GM18951 (cell line): ENCODE measurements around the gene TP53BP1.

Experiments
- POLR2A ChIP-seq: IDR thresholded peaks from 4 replicates; pipeline ENCODE4 v1.6.1; 2011; ENCODE audit warnings: mild to moderate bottlenecking; ENCODE audit not compliant: insufficient read length, insufficient read depth; ENCODE audit errors: extremely low read depth
- in situ Hi-C: fragments of 300-500 bp; cut with MboI; formaldehyde crosslinking; loops from one replicate; pipeline ENCODE4 v1.12.0; 2022; ENCODE audit warnings: low sequenced_read_pairs, mixed read lengths, inconsistent platforms; ENCODE audit not compliant: unreplicated experiment

TP53BP1 gene

DNA sequence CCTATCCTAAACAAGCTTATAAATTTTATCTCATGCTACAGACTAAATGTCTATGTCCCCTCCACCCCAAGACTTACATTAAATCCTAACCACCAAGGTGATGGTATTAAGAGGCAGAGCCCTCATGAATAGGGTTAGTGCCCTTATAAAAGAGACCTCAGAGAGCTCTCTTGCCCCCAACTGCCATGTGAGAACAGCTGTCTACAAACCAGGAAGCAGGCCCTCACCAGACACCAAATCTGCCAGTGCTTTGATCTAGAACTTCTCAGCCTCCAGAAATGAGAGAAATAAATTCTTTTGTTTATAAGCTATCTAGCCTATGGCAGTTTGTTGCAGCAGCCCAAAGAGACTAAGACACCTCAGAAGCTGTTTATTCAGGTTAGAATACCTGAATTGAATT lies 58.5 kb downstream of the TP53BP1 start:
- no peak for TF ChIP-seq POLR2A
- in situ Hi-C loops, result no loop called here

DNA sequence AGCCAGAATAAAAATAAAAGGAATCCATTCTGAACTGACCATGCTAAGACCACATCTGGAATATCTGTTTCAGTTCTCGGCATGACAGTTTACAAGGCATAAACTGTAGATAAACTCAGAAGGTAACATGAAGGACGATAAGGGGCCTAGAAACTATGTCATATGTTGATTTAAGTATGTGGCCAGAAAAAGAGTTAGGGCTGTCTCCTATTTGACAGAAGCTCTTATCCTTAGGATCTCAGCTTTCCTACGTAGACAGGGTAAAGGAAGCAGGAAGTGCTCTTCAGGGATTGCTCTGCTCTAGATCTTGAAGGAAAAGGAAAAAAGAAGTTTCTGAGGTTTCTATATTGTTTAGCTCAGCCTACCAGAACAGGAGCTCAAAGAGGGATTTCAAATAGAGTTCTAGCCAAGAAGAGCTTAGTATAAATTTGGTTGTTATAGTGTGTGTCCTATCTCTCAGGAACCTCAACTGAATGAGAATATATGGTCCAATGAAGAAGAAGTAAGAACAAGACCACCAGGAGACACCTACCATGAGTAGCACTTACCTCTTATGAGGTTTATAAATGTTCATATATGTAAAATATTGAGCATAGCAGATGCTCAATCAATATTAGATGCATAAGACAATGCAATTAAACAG lies 59.2 kb downstream of the TP53BP1 start:
- TF ChIP-seq POLR2A, result no peak
- in situ Hi-C loops, result no loop called here

DNA sequence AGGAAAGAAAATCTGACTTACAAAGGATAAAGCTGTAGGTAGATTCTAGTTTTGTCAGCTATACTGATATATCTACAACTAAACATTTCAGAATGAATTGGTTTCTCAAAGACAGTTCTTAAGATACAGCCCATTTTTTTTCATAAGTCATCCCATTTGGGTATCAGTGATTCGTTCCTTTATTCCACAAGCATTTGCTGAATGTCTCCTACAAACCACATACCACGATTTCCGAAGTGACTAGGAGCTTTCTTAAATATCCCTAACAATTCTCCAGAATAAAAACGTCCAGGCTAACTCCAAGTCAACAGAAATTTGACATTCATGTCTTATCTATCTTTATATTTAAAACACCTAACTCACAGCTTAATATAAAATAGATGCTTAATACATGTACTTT lies 59.8 kb downstream of the TP53BP1 start:
- in situ Hi-C loops, result no loop called here
- no peak for TF ChIP-seq POLR2A

DNA sequence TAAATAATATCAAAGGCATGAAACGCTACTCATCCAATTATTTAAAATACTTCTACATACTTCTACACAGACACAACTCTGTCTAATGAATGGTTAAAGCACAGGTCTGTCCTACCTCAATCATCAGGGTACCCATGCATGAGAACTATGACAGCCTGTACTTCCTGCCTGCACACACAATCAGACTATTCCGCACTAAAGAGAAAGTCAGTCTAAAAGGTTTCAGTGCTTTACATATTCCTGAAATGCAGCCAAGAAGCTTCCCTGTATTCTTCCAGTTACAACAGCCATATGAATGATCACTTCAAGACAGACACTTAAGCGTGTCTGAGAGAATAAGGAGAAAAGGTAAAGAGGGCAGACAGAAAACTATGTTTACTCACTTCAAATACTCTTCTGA lies 63.3 kb downstream of the TP53BP1 start:
- no peak for TF ChIP-seq POLR2A
- in situ Hi-C loops, result no loop called here

DNA sequence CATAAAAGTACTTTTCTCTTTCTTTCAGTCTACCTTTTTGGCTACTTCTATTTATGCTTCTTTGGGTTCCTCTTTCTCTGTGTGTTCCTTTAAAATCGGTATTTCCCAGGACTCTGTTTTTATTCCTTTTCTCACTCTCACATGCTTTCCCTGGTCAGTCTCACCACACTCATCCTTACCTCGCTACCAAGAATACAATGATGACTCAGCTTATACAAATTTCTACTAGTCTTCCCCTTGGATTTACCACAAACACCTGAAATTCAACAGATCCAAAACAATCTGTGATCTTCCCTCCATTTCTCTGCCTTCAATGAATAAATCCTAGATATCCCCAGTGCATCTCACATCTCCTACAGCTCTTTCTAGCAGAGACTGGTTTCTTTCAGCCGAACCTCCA lies 69.2 kb downstream of the TP53BP1 start:
- in situ Hi-C loops, result no loop called here
- TF ChIP-seq POLR2A, result no peak

DNA sequence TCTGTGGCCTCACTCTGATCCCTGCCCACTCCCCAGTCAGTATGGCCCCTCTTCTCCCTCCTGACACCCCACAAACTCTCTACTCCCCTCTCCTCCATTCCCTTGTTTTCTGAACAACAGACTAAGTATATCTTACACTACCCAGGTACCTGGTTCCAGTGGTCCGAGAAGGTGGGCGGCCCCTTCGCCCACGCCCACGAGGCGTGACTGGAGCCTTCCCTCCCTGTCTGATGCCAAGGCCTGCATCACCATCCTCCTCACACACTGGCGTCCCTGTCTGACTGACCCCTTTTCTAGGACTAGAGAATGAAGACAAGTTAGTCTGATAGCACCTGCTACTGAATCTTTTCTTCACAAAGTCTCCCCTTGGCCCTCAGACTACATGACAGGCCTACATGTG lies 72.1 kb downstream of the TP53BP1 start:
- TF ChIP-seq POLR2A, result no peak
- in situ Hi-C loops, result no loop called here

DNA sequence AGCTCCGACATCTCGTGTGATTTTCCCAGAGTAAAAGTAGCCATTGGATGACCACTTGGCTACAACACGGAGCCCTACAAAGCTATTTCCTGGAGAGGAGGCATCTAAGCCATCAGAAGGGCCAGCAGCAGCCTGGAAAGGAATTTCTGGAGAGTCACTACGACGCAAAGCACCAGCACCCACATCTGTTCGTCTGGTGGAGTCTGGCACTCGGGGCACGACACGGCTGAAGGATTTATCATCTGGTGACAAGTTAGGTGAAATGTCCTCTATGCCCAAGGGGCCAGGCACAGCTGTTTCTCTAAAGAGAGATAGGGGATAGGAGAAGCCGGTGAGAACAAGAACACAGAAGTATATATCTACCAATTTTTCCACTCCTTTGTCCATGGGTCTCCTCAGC lies 72.5 kb downstream of the TP53BP1 start:
- TF ChIP-seq POLR2A, result no peak
- in situ Hi-C loops, result no loop called here

DNA sequence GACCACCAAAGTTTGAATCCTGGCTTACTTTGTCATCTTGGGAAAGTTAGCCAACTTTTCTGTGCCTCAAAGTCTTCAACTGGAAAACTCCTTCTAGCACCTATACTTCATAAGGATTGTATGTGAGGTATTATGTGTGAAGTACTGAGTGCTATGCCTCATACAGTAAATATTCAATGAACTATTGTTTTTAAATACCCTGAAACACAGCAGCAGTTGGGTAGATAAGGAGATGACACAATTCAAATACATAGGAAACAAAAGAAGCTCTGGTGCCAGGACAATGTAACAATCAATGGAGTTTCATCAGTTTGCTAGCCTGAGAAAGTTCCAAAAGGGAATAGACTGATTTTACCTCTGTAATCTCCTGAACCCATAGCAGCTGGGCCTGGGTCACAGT lies 78.8 kb downstream of the TP53BP1 start:
- in situ Hi-C loops, result no loop called here
- TF ChIP-seq POLR2A, result no peak

DNA sequence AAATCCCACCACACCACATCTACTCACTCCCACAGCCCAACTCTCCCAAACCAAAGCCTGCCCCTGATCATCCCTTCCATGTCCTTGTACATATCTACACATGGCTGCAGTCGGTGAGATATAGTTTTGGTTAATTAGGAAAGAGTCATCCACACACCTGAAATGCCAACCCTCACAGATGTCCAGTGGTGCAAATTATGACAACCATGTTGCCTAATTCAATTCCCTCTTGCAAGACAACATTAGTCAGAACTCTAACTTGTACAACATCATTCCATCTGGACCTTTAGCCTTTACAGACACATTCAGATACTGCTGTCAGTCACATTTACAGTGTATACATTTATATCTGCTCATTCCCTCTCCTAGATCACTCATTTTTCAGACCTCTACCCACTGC lies 80.9 kb downstream of the TP53BP1 start:
- TF ChIP-seq POLR2A, result no peak
- in situ Hi-C loops, result no loop called here

DNA sequence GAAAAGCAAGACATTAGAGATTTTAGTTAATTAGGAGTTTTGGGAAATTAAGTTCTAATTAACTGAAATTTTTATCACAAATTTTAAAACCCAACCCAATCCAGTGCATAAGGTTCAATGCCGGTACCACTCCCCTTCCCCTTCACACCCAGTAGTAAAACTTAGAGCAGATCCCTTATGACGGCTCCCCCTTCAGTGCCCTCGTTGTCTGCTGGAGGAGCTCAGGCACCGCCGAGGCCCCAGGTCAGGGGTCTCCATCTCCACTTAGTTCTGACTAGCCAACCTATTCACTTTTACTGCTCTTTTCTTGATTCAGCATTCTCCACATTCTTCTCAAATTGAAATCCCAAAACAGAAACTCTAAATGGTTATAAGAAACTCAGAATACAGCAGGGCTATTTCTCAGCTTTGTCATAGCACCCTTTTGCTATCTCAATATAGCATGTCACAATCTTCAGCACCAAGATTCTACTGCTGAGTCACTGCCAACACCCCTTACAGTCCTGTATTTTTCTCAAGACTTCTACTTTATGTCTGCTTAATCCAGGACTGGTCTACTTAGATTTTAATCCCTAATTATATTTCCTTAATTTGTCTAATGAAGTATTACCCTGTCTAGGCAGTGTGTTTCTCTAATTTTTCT lies 82.3 kb downstream of the TP53BP1 start:
- TF ChIP-seq POLR2A, result no peak
- in situ Hi-C loops, result no loop called here

DNA sequence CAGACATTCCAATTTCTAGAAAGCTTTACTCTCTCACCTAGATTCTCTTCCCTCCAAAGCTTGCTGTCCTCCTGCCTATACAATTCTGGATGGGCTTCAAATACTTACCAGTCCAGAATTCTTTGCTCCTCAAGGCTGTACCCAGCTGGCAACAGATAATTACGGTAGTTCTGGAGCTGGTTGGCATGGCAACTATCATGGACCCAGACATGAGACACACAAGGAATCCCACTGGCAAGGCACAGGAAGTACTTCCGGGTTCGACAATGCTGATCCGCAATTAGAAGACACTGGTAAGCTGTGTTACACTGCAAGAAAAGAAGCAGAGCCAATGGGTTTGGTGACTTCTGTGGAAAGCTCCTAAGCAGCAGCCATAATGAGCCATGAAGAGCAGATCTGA lies 84.2 kb downstream of the TP53BP1 start:
- TF ChIP-seq POLR2A, result no peak
- in situ Hi-C loops, result no loop called here

DNA sequence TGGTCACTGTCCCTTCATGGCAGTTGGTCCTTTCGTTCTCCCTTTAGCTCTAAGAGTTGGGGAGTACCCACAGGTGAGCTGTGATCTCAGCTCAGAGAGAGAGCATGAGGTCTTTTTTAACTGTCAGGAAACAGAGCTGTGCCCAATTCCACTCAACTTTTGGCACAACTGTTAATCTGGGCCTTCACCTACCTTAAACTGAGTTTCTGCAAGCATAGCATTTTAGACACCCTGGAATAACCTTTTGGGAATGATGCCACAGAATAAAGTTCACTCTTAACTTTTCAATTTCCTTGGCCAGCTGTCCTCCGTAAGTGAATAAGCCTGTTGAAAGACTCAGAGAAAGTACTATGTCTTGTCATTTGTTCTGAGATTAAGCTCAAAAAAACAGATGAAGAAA lies 86.1 kb downstream of the TP53BP1 start:
- TF ChIP-seq POLR2A, result no peak
- in situ Hi-C loops, result no loop called here

DNA sequence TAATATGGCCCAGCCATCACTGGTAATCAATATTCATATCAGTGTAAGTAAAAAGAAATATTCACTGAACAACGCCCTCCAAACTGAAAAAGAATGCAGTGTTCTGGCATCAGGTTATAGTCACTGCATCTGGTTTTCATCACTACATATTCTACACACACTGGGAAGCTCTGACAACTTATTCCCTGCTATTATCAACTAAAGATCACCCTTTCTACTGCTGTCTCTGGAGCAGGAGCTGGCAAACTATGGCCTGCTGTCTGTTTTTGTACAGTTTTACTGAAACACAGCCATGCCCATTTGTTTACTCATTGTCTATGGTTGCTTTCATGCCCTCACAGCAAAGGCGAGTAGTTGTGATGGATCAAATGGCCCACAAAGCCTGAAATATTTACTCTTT lies 86.8 kb downstream of the TP53BP1 start:
- in situ Hi-C loops, result no loop called here
- TF ChIP-seq POLR2A, result no peak

DNA sequence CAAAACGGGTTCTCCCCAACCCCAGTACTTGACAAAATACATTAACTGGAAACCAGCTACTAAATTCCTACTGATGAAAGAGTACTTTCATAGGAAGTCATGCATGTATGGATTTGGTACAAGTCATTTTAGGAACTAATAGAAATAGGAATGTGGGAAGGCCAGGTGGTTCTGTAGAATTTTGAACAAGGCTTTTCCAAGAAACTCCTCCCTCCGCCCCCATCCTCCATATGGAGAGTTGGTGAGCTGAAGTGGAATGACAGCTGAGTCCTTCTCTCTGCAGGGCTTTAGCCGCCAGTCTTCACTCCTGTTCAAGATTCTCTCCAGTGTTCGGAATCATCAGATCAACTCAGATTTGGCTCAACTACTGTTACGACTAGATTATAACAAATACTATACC lies 88.8 kb downstream of the TP53BP1 start:
- in situ Hi-C loops, result no loop called here
- no peak for TF ChIP-seq POLR2A
